Stimulated activated CD4-positive, alpha-beta T cell treated with anti-CD3 and anti-CD28 coated beads, Interleukin-1b, Interleukin-23, amount 100 ng/mL, for 48 hours (primary cell): ENCODE results near the gene RUNX3.
"Not testable (repeated sequence)": the region's sequence is repeated elsewhere in the genome, so short reads cannot be mapped to it uniquely, and the experiment has no call there.

Source experiments
- DNase-seq: peaks from one replicate; pipeline ENCODE4 v3.0.0-alpha.2; 2020

The RUNX3 gene

DNA sequence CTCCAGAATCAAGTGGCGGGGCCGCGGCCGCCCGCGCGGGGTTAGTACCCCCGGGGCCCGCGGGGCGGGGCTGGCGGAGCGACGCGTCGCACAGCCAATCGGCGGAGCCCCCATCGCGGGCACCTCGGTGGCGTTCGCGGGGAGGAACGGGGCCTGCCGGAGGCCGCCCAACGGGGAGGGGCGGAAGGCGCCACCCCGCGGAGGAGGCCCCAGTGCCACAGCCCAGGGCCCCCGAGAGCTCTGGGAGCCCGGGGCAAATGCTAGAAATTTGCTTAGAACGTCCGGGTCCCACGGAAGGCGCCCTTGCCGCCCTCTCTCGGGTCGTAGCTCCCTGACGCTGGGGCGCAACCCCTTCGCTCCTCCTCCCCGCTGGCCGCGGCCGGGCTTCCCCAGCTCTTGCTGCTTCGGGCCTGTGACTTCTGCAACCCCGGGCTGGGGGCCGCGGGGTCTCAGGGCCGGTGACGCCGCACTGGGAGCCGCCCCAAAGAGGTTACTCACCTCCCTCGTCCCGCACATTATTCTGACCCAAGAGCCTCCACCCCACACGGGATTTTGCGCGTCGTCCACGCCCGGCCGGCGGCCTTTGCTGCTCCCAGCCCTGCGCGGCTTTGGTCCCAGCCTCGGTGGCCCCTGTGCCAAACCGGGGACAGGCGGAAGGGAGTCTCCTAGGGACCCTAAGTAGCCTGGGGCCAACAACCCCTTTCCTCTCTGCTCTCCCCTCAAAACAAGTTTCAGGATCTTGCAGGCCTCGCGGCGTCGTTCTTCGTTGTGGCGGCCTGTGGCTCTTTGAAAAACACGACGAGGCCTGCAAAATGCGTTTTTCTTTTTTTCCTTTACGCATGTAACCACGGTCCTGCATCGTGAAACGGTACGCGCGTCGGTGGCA, at the start of gene RUNX3:
TSS of gene RUNX3 (minus strand) at position 17 of the 886 bp plus-strand sequence. CDS start 408 bp downstream, outside the sequence.
- DNase-seq, result peak; percentile 92

DNA sequence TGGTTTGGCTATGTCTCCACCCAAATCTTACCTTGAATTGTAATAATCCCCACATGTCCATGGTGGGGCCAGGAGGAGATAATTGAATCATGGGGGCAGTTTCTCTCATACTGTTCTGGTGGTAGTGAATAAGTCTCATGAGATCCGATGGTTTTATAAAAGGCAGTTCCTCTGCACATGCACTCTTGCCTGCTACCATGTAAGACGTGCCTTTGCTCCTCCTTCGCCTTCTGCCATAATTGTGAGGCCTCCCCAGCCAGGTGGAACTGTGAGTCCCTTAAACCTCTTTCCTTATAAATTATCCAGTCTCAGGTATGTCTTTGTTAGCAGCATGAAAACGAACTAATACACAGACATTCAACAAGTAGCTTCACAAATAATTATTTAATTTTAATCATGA, 49.2 kb upstream of the RUNX3 start:
- DNase-seq, result not testable (repeated sequence)

DNA sequence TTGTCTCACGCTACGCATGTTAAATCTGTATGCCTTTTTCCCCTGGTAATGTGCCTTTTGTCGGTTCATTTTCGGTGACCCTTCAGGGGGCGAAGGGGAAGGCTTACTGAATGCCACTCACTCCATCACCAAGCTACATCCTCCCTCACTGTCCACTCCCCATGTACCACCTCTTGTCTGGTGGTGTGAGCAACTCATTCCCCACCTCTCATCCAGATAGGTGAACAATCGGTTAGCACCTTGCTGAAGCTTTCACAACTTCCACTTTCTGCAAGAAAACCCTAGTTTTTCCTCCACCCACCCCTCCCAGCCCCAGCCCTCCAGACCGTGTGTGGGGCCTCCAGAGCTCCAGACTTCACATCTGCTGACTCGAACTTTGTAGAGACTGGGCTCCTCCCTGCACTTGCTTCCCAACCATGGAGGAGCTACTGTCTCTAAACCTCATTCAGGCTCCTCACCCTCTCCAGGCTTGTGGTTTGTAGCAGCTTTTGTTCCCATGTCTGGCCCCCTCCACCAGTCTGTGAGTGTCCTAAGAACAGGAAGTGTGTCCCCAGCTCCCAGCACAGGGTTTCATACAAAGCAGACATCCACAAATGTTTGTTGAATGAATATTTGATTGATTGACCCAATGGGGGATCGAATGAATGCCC, 48.4 kb upstream of the RUNX3 start:
- DNase-seq, result no peak

DNA sequence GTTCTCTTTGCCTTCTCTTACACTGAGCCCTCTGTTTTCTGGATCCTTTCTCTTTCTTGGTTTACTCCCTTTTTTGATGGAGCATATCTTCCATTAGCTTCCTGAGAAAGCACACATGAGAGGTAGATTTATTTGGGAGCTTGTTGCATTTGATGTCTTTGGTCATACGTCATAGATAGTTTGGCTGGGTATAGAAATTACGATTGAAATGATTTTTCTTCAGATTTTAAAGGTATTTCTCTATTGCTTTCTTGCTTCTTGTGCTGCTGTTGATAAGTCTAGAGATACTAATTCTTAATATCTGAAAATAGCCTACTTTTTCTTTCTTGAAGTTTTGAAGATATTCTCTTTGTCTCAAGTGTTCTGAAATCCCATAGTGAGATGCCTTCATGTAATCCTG, 45.3 kb upstream of the RUNX3 start:
- DNase-seq, result no peak

DNA sequence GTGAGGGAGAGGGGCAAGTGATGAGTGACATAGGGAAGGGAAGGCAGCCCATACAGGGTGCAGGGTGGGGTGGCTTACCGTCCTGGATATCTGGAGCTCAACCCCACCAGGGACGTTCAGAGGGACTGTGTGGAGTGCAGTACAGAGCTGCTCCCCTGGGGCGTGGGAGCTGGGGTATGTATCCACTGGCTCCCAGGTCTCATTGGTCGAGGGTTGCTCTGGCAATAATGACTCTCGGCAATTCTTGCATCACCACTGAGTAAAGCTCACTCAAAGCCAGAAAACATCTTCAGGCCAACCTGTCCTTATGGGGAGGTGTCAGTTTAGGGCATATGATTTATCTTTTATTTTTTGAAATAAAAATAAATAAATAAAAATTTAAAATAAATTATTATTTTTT, 43.2 kb upstream of the RUNX3 start:
- no peak for DNase-seq

- DNase-seq, result no peak
Measured at GRCh38 chr1:24972915-24973242, 42.8 kb upstream of the RUNX3 start.

GRCh38 chr1:24972221-24972914, 42.3 kb upstream of the RUNX3 start:
- no peak for DNase-seq

GRCh38 chr1:24970926-24971875, 41.1 kb upstream of the RUNX3 start:
- no peak for DNase-seq

DNA sequence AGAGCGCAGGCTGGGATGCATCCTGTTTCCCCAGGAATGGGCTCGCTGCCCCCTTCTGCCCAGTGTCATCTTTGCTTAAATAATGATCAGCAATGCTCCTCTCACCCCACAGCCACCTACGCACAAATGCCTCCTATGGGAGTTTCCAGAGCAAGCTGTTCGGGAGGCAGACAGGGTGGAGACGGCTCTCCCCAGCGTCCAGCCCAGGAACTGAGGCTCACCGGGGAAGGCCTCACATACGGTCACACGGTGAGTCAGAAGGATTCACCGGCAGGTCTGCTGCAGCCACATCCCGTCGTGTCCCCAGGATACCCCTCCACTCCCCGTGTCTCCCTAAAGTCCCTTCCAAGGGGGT, 40.3 kb upstream of the RUNX3 start:
- no peak for DNase-seq

DNA sequence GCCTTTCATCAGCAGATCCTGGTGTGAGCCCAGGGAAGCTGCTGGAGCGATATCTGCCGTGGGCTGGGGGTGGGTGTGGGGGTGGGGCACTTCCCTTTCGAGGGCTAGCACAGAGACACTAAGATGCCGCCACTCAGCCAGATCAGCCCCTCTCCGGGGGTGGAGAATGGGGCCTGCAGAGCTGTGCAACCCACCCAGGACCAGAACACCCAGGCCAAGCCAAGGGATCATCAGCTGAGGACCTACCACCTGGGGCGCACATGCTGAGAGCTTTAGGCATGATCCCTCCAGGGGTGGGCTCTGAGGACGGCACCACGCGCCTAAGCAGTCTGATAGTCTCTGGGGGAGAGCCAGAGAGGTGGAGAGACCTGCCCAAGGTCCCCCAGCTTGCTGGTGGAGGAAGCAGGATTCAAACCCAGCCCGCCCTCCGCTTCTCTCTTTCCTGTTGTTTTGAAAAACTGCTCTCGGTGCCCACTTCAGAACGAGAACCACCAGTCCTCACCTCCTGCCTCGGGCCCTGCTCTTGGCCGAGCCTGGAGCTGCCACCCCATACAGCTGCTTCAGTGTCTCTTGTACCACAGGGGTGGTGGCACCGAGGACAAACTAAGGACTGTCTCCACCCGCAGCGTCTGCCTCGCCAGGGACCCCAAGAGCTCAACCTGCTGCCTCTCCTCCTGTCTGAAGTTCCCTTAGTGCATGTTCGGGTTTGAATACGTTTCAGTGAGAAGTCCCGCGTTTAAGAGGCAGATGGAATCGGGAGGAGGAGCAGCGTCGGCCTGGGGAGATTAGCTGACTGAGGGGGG, 39.7 kb upstream of the RUNX3 start:
- DNase-seq, result no peak

GRCh38 chr1:24968941-24969585, 39.0 kb upstream of the RUNX3 start:
- no peak for DNase-seq

DNA sequence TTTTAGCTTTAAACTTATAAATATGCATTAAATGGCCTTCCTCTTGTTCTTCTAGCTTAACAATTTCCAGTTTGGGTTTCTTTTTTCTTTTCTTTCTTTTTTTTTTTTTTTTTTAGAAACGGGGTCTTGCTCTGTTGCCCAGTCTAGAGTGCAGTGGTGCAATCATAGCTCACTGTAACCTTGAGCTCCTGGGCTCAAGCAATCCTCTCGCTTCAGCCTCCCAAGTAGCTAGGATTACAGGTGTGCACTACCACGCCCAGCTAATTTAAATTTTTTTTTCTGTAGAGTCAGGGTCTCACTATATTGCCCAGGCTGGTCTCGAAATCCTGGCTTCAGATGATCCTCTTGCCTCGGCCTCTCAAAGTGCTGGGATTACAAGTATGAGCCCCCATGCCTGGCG, 37.9 kb upstream of the RUNX3 start:
- no peak for DNase-seq

GRCh38 chr1:24967555-24967954, 37.5 kb upstream of the RUNX3 start:
- DNase-seq, result no peak

DNA sequence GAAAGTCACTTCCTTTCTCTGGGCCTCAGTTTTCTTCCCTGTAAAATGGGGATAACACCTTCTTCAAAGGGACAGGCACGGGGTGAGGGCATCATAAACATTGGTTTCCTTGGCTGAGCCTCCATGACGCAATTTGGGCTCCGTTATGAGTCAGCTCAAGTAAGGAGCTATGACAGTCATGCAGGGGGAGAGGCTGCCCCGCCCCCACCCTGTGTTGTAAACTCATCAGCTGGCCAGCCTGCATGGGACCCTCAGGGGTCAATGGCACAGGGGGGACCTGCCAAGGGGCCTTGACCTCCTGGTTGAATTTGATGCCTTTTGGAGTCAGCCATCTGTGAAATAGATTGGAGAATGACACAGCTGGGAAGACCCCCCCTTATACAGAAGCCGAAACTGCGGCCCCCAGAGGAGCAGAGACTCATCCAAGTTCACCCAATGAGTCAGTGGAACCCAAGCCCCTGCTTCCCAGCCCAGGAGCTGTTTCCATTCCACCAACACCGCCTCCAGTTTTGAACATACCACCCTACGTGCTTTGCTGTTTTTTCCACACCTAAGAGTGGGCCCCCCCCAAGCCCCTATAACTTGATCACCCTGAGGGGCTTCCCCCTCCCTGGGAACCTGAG, 36.8 kb upstream of the RUNX3 start:
- peak; percentile 93 for DNase-seq

GRCh38 chr1:24966121-24966723, 36.1 kb upstream of the RUNX3 start:
- DNase-seq, result peak; percentile 42

DNA sequence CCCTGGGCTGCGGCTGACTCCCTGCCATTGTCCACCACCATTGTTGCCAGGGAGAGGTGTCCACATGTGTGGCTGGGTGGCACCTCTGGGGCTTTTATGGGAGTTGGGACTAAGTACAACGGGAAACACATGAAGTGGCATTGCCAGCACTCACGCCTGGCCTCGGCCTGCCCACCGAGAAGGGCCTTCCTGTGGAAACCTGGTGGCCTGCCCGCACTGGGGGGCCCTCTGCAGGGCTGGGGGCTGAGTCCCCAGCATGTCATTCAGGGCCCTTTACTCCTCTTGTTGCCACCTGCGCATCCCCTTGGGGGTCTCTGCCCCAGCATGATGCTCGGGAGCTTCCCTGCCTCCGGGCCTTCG, 35.5 kb upstream of the RUNX3 start:
- no peak for DNase-seq

DNA sequence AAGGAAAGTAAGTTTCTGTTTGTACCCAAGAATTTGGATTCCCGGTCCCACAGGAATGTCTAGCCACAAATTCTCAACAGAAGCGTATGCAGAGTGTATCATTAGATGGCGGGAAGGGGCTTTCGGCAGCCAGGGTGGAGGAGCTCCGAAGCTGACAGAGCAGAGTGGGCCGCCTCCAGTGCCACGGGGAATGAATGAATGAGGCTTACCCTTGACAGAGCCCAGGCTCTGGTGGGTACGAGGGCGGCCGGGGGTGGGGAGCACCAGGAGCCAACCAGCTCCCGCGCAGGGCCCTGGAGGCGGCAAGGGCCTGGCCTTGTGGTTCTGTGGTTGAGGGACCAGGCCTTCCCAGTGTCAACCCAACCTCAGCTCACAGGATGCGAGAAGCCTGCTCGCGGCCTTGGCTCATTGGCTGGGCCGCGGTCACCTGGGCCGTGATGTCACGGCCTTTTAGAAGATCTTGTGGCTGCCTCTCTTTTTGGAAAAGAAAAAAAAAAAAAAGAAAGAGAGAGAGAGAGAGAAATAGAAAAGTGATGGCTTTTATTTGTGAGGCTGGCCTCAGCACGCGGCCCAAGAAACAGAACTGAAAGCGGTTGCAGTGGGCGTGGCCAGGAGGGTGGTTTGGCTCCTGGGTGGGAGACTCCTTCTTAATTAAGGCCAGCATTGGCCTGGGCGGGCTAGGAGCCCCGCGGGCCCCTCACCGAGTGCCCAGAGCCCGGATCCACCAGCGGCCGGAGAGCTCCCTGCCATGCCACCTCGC, 34.9 kb upstream of the RUNX3 start:
- peak; percentile 97 for DNase-seq

- DNase-seq, result no peak
Measured at GRCh38 chr1:24963943-24964693, 34.0 kb upstream of the RUNX3 start.
